Effector memory CD8-positive, alpha-beta T cell (primary cell): ENCODE data around the gene SPINK8.

Experiments used
- ATAC-seq: fragments of 150-1000 bp; cut with Tn5 transposase; replicated peaks from 2 replicates; pipeline ENCODE4 v1.10.0; 2021; ENCODE audit warnings: mild to moderate bottlenecking, moderate library complexity
- DNase-seq, 3 experiments: peaks; one replicate each; pipeline ENCODE4 v3.0.0; 2021
- H3K27ac Mint-ChIP-seq, 2 donors: one replicate each; pipeline ENCODE4 v1.8.0; 2022; ENCODE audit warnings: mild to moderate bottlenecking in 2 of 2, mixed read lengths in 2 of 2, moderate library complexity in 2 of 2
- H3K27me3 Mint-ChIP-seq, 2 donors: one replicate each; pipeline ENCODE4 v1.8.0; 2022; ENCODE audit warnings: mixed read lengths in 2 of 2
- H3K36me3 Mint-ChIP-seq: one replicate; pipeline ENCODE4 v1.8.0; 2022; ENCODE audit warnings: mild to moderate bottlenecking, moderate library complexity, mixed read lengths; ENCODE audit not compliant: insufficient read depth
- H3K4me1 Mint-ChIP-seq, 2 donors: one replicate each; pipeline ENCODE4 v1.8.0; 2022; ENCODE audit warnings: low read depth in 2 of 2, mixed read lengths in 2 of 2
- H3K4me3 Mint-ChIP-seq, 2 donors: one replicate each; pipeline ENCODE4 v1.8.0; 2022; ENCODE audit warnings: mild to moderate bottlenecking in 2 of 2, mixed read lengths in 2 of 2, moderate library complexity in 2 of 2
- H3K9me3 Mint-ChIP-seq, 2 donors: one replicate each; pipeline ENCODE4 v1.8.0; 2022; ENCODE audit warnings: mixed read lengths in 2 of 2

Gene SPINK8

DNA sequence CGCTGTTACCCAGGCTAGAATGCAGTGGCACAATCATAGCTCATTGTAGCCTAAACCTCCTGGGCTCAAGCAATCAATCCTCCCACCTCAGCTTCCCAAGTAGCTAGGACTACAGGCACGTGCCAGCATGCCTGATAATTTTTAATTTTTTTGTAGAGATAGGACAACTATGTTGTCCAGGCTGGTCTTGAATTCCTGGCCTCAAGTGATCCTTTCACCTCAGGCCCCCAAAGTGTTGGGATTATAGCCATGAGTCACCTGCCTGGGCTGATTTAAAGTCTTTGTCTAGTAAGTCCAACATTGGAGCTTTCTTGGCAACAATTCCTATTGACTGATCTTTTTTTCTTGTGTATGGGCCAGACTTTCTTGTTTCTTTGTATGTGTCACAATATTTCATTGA is 28.1 kb downstream of the SPINK8 start:
- Mint-ChIP-seq H3K9me3 (no peaks in the 10 kb centered on the region), H3K27ac (no peak overlapping the region), H3K4me1 (peaks cover 15 to 18% of the 10 kb centered on the region in 2 donors), H3K4me3 (no peak overlapping the region), H3K36me3 (peaks cover 4% of the 10 kb centered on the region), H3K27me3 (peaks cover 0 to 15% of the 10 kb centered on the region in 2 donors)
- ATAC-seq (no peak), DNase-seq (no peak)

DNA sequence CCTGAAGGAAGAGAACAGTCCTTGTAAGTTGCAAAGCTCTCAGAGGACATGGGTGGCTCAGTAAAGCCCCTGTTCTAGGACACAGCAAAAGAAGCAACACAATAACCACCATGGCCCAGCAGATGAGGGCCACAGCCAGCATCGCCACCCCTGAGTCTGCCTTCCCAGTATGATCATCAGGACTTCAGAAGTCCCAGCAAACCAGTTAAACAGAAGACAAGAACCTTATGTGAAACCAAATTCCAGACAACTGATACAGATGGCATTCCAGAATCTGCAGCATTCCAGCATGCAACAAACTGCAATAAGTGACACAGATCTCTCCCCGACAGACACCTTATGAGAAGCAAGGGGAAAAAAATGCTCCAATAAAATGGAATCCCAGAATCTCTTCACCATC is 30.4 kb downstream of the SPINK8 start:
- peak overlapping the region; percentile 97 to 98 for H3K27ac Mint-ChIP-seq

GRCh38 chr3:48301800-48302166 is 31.7 kb downstream of the SPINK8 start:
- H3K27ac Mint-ChIP-seq = peak overlapping the region; percentile 97 to 98
- H3K4me1 Mint-ChIP-seq = peaks cover 31 to 42% of the 10 kb centered on the region in 2 donors
- peak overlapping the region; percentile 95 to 97 for H3K4me3 Mint-ChIP-seq
- DNase-seq (no peak), ATAC-seq (peak; percentile 8)
- no peaks in the 10 kb centered on the region for H3K9me3 Mint-ChIP-seq
- no peaks in the 10 kb centered on the region for H3K27me3 Mint-ChIP-seq
- peaks cover 9% of the 10 kb centered on the region for H3K36me3 Mint-ChIP-seq

More for the DNA sequence above, 30.4 kb downstream of the SPINK8 start:
- Mint-ChIP-seq H3K4me1 (peaks cover 27 to 34% of the 10 kb centered on the region in 2 donors), H3K36me3 (peaks cover 4% of the 10 kb centered on the region), H3K4me3 (peak overlapping the region in 1 of 2 donors; percentile 95), H3K27me3 (no peaks in the 10 kb centered on the region), H3K9me3 (no peaks in the 10 kb centered on the region)
- DNase-seq = no peak
- ATAC-seq = no peak

GRCh38 chr3:48301020-48301799 is 32.3 kb downstream of the SPINK8 start, which contains the start of gene NME6:
Gene NME6, minus strand, starts transcription at chr3:48301367.
- peak within 1 kb of the TSS; percentile 95 to 97 for H3K4me3 Mint-ChIP-seq
- peak; percentile 84 for ATAC-seq
- no peaks in the 10 kb centered on the region for H3K9me3 Mint-ChIP-seq
- no peaks in the 10 kb centered on the region for H3K27me3 Mint-ChIP-seq
- H3K36me3 Mint-ChIP-seq = peaks cover 14% of the 10 kb centered on the region
- DNase-seq = peak; percentile 87 to 90 (median 90)
- peaks cover 31 to 44% of the 10 kb centered on the region in 2 donors for H3K4me1 Mint-ChIP-seq
- H3K27ac Mint-ChIP-seq = peak within 1 kb of the TSS; percentile 97 to 98

DNA sequence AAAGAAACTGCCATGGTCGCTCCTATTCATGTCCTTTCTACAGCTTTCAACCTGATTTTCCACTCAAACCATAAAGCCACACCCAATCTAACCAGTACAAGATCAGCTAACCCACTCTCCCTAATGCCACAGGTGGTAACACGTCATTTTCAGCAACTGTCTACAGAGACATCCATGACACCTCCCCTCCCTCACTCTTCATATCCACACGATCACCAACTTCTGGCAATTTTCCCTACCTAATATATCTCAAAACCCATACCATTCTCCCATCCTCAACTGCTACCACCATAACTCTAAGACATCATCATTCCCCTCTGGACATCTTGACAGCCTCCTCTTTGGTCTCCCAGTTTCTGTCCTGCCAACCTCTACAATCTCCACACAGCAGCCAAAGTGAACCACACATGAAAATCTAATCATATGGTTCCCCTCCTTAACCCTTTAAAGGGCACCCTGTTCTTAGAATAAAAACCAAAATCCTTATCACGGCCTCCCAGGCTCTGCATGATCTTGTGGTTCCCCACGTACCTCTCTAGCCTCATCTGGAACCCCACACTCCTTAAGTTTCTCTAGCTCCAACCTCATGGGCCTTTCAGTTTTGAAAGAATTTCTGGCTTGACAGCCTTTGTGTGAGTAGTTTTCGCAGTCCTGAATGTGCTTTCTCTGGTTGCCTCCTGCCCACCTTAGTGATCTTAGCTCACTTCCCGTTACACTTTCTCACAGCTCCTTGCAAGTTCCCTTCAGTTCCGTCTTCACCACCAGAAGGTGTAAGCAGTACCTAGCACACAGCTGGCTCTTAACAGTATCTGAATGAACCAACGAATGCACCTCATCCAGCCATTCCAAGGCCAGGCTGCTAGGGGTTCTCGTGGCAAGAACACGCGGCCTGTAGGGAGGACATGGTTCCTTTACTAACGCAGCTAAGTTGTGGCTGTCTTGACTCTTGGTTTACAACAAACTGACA is 33.4 kb downstream of the SPINK8 start:
- DNase-seq (peak; percentile 10 to 38 (median 18)), ATAC-seq (peak; percentile 25)
- Mint-ChIP-seq H3K27me3 (no peaks in the 10 kb centered on the region), H3K4me1 (peaks cover 31 to 44% of the 10 kb centered on the region in 2 donors), H3K4me3 (peak overlapping the region; percentile 95 to 97), H3K27ac (peak overlapping the region; percentile 97 to 98), H3K9me3 (no peaks in the 10 kb centered on the region), H3K36me3 (peaks cover 20% of the 10 kb centered on the region)

DNA sequence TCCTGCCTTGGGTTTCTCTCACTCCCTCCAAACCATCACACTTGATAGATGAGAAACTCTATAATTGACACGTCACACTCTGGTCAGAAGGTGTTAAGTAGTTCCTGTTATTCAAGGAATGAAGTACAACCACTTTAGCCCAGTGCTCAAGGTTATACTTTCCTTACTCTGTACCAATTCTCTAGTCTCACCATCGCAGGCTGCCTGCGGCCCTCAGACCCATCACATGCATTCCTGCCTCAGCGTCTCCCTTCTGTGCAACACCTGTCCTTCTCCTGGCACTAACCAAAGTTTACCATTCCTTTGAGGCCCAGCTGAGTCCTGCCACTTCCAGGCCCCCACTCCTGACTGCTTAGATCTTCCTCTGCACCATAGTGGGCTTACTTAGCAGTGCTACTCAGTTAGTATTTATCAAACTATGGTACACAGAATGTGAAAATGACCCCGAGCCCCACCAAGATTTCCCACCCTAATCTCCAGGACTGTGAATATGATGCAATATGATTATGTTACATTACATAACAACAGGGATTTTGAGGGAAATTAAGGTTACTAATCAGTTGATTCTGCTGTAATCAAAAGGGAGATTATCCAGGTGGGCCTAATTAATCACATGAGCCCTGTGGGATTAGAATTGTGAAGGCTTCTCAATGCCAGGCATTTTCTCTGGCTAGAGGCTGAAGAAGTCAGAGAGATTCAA is 36.2 kb downstream of the SPINK8 start:
- H3K4me1 Mint-ChIP-seq = peaks cover 27 to 40% of the 10 kb centered on the region in 2 donors
- H3K9me3 Mint-ChIP-seq = no peaks in the 10 kb centered on the region
- no peaks in the 10 kb centered on the region for H3K27me3 Mint-ChIP-seq
- no peak overlapping the region for H3K4me3 Mint-ChIP-seq
- H3K36me3 Mint-ChIP-seq = peaks cover 35% of the 10 kb centered on the region
- no peak for DNase-seq
- peak overlapping the region; percentile 36 to 85 for H3K27ac Mint-ChIP-seq
- no peak for ATAC-seq

DNA sequence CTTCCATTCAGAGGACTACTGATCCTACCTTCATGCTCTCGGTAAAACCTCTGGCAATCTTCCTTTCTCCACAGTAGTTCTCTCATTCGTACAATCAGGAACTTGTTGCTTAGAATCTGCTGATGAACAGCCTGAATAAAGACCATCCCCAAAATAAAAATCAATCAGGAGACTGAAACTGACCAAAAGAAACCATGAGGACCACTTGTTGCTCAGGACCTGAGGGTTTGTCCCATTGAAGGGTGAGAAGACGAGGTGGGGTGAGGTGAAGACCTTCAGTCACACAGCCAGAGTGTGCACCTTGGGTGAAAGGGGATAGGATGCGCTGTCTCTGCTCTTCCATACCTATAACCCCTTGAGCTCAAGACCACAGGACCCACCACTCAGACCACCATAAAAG is 36.8 kb downstream of the SPINK8 start:
- peaks cover 35% of the 10 kb centered on the region for H3K36me3 Mint-ChIP-seq
- DNase-seq (no peak), ATAC-seq (no peak)
- H3K9me3 Mint-ChIP-seq = no peaks in the 10 kb centered on the region
- peak overlapping the region; percentile 36 to 85 for H3K27ac Mint-ChIP-seq
- no peaks in the 10 kb centered on the region for H3K27me3 Mint-ChIP-seq
- H3K4me1 Mint-ChIP-seq = peaks cover 24 to 34% of the 10 kb centered on the region in 2 donors
- no peak overlapping the region for H3K4me3 Mint-ChIP-seq

GRCh38 chr3:48294611-48295263 is 38.7 kb downstream of the SPINK8 start:
- H3K27ac Mint-ChIP-seq = peak overlapping the region in 1 of 2 donors; percentile 26
- H3K4me1 Mint-ChIP-seq = peaks cover 10 to 24% of the 10 kb centered on the region in 2 donors
- H3K9me3 Mint-ChIP-seq = no peaks in the 10 kb centered on the region
- no peaks in the 10 kb centered on the region for H3K27me3 Mint-ChIP-seq
- H3K36me3 Mint-ChIP-seq = peaks cover 38% of the 10 kb centered on the region
- DNase-seq = no peak
- H3K4me3 Mint-ChIP-seq = no peak overlapping the region
- no peak for ATAC-seq

- Mint-ChIP-seq H3K27ac (no peak overlapping the region), H3K4me1 (peaks cover 0 to 4% of the 10 kb centered on the region in 2 donors), H3K27me3 (no peaks in the 10 kb centered on the region), H3K4me3 (no peak overlapping the region), H3K36me3 (peaks cover 30% of the 10 kb centered on the region), H3K9me3 (no peaks in the 10 kb centered on the region)
- ATAC-seq = no peak
- DNase-seq = no peak
These were observed 43.8 kb downstream of the SPINK8 start for GRCh38 chr3:48289659-48290058.

DNA sequence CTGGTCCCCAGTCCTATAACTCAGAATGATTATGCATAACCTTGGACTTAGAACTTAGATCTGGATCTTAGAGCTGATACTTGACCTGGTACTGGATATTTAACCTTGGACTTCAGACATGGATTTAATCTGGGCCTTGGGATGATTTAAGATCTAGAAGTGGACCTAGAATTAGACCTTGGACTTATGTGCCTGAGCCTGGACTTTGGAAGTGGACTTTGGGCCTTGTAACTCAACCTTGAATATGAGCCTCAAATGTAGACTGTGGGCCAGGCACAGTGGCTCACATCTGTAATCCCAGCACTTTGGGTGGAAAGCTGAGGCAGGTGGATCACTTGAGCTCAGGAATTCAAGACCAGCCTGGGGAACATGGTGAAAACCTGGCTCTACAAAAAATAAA is 46.4 kb downstream of the SPINK8 start:
- H3K36me3 Mint-ChIP-seq = peaks cover 14% of the 10 kb centered on the region
- DNase-seq (no peak), ATAC-seq (no peak)
- no peaks in the 10 kb centered on the region for H3K9me3 Mint-ChIP-seq
- H3K4me3 Mint-ChIP-seq = no peak overlapping the region
- H3K27me3 Mint-ChIP-seq = no peaks in the 10 kb centered on the region
- H3K27ac Mint-ChIP-seq = no peak overlapping the region
- H3K4me1 Mint-ChIP-seq = no peaks in the 10 kb centered on the region

- Mint-ChIP-seq H3K27me3 (no peaks in the 10 kb centered on the region), H3K27ac (no peak overlapping the region), H3K4me1 (no peaks in the 10 kb centered on the region), H3K4me3 (no peak overlapping the region), H3K9me3 (no peaks in the 10 kb centered on the region), H3K36me3 (peaks cover 14% of the 10 kb centered on the region)
- no peak for DNase-seq
- no peak for ATAC-seq
These were observed 47.2 kb downstream of the SPINK8 start for GRCh38 chr3:48286308-48286707.

- ATAC-seq (no peak), DNase-seq (no peak)
- H3K36me3 Mint-ChIP-seq = peaks cover 14% of the 10 kb centered on the region
- no peak overlapping the region for H3K4me3 Mint-ChIP-seq
- no peak overlapping the region for H3K27ac Mint-ChIP-seq
- H3K9me3 Mint-ChIP-seq = no peaks in the 10 kb centered on the region
- H3K4me1 Mint-ChIP-seq = no peaks in the 10 kb centered on the region
- H3K27me3 Mint-ChIP-seq = no peaks in the 10 kb centered on the region
These were observed 47.8 kb downstream of the SPINK8 start for GRCh38 chr3:48285675-48286074.

DNA sequence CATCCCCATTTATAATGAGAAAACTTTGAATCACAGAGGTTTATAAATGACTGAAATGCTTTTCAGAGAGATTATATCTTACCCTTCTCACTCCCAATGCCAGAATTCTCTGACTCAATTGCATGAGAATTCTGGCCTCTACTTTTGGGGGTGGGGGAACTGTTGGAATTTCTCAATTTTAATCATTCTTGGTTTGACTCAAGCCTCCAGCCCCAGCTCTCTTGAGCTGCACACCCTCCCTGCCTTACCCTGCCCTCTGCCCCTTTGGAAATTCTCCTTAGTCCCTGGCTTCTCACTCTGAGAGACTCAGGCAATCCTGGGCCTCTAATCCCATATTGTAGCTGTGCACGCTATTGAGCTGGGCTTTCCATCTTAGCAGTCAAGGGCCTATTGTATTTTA is 48.3 kb downstream of the SPINK8 start:
- ATAC-seq = no peak

More for the DNA sequence above, 48.3 kb downstream of the SPINK8 start:
- Mint-ChIP-seq H3K27me3 (no peaks in the 10 kb centered on the region), H3K9me3 (no peaks in the 10 kb centered on the region), H3K36me3 (peaks cover 14% of the 10 kb centered on the region), H3K4me1 (no peaks in the 10 kb centered on the region), H3K27ac (no peak overlapping the region), H3K4me3 (no peak overlapping the region)
- no peak for DNase-seq
